GM21619 (cell line): ENCODE results near the gene HRCT1.

ENCODE experiments used
- ATAC-seq: cut with Tn5 transposase; IDR thresholded peaks from one replicate; pipeline ENCODE4 v1.9.1; 2021; ENCODE audit not compliant: unreplicated experiment

Gene HRCT1

DNA sequence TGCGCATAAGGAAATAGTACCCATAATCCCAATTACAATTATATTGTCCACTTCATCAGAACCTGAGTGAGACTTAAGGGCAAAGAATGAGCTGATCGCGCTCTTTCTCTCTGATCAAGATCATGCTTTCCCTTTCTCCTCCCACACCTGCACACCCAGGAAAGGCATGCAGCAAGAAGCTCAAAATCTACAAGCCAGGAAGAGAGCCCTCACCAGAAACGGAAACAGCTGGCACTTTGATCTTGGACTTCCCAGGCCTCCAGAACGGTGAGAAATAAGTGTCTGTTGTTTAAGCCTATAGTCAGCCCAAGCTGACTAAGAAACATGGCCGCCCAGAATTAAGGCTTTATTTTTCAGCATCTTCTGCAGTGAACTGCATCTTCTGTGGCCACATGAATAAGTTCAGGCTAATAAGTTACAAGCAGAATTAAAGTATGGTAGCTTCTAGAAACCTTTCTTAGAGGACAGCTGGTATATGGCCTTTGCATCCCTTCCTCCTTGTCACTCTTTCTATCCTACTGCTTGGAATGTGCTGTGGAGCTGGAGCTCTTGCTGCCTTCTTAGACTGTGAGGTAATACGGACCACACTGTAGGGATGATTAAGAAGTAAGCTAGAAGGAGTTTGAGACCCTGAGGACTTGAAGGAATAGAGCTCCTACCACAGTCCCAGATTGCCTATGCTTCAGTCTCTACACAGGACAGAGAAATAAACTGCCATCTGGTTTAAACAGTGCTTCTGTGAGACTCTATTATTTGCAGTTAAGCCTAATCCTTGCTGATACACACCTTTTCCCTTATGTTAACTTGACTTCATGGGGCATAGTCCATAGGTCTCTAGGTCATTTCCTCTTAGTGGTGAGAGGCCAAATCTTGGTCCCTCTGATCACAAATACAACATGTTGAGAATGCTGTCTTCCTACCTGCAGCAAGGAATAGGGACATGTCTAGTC, 34.7 kb downstream of the HRCT1 start:
- no peak for ATAC-seq

DNA sequence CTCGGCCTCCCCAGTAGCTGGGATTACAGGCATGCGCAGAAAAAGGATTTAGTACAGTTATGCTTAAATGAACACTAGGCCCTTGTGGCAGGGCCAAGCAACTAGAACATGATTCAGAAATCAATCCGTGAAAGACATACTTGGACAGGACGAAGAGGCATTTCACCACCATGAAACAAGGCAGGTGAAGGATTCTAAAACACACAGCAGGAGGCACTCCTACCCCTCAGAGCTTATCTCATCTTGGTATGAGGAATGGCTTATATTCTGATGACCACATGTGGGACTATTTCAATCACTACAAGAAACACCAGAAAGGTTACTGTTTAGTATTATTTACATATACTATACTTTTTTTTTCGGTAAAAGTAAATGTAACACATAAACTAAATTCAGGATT, 36.3 kb downstream of the HRCT1 start:
- no peak for ATAC-seq

DNA sequence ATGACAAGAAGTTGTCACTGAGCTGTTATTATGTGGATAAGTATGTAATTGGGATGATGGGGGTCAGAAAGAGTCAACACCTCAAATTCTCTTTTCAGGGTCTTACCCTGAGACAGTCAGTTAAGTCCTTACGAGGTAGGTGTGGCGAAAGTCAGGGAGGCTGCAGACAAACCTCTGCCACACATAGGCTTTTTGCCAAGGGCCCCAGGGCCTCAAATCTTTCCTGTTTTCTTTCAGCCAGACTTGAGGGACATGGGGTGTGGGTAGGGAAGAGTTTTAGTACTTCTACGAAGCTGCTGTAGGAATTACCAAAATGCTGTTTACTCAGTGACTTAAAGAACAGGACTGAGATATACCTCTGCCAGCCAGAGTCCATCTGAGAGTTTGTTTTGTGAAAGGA, 38.2 kb downstream of the HRCT1 start:
- ATAC-seq, result no peak

DNA sequence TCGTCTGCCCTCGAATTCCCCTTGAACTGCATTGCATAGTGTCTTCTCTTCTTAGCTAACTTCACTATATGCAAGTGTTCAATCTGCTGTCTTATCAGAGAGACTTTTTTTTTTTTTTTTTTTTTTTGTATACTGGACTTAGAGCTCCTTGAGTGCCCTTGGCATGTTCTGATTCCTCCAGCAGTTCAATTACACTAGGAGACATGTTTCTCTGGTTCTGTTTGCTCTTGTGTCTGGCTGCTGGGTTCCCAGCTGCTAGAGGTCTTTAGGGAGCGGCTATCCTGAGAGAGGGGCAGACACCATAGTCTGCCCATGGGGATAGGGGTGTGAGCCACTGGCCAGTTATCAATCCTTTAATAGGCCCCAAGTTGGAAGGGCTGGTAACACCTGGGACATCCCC, 38.8 kb downstream of the HRCT1 start:
- no peak for ATAC-seq

DNA sequence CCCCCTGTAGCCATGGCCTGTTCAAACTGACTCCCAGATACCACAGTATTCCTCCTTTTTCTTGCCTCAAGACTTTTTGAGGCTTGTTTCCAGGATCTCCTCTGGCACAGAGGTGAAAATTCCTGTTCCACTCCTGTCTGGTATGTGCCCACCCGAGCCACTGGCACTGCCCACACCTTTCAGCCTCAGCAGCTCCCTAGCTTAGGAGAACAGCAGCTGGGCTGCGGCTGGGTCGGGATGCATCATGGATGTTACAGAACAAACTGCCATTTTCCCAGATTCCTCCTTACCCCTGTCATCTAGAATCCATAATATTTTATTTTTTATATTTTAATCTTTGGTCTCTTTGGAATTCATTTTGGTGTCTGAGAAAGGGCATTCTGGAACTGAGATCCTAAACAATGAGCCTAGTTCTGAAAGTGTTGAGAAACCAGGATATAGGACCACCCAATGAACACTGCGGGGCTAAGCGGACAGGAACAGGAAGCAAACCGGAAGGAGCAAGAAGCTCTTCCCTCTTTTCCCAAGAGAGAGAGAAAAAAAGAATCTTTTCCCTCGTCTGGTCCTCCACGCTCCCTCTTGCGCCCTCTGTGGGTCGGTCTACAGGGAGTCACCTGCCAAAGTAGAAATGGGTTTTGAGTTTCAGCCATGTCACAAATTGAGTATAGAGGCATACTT, 39.5 kb downstream of the HRCT1 start:
- ATAC-seq, result no peak

DNA sequence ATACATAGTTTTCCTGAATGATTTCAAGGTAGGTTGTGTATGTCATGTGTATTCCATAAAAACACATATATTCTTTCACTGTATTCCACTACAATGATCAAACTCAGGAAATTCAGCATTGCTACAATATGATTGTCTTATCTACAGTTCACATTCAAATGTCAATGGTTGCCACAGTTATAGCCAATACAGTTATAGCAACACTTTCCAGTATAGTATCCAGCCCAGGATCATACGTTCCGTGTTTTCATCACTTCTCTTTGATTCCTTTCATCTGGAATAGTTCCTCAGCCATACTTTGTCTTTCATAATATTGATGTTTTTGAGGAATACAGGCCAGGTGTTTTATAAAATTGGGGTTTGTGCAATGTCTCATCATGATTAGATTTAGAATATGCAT, 42.4 kb downstream of the HRCT1 start:
- no peak for ATAC-seq

DNA sequence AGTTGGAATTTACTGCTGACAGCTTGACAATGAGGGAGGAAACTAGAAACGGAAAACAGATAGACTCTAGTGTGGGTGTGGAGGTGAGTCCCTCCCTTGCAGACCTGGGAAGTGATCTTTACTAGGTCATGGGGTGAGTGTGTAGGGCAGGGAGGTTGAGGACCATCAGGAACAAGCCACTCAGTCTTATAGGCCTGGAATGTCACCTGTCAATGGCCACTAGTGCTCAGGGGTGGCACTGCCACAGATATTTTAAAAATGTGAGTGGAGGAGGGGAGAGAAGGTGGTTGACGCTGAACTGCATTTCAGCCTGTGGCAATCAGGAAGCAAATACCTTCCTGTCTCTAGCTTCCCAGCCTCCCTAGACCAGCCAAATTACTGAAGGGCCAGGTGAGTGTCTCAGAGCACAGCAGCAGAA, 42.9 kb downstream of the HRCT1 start:
- no peak for ATAC-seq

DNA sequence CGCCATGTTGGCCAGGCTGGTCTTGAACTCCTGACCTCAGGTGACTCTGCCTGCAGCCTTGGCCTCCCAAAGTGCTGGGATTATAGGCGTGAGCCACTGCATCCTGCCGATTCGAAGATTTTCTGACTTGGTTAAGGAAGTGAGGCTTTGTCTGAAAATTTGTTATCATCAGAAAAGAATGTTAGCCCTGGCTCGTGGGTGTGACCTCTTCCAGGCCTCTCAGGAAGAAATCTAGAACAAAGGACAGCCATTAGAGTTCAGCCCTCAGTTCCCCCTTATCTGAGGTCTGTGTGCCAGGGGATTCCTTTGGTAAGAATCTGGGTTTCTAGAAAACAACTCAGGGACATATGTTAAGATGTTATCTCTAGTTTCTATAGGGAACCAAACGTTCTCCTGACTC, 45.7 kb downstream of the HRCT1 start:
- ATAC-seq, result no peak

DNA sequence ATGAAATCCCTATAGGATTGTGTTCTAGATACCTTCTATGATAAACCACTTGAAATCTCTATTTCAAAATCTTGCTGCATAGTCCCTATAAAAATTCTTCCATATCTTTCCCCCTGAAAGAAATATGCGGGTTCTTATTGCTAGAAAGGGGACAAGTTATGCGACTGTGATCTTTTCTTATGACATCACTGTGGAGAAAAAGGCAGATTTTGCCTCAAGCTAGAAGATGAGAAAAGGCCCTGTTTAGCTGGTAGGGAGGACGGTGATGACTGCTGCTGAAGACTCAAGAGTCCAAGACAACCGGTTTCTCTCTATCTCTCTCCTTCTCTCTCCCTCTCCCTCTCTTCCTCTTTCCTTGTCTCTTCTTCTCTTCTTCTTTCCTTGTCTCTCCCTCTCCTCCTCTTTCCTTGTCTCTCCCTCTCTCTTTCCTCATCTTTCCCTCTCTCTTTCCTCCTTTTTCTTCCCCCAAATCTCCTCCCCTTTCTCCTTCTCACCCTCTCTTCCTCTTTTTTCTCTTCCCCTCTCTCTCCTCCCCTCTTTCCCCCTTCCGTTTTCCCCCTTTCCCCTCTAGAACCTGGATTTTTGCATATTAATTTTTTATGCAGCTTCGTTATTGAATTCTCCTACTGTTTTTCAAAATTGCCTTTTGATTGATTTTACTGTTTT, 46.7 kb downstream of the HRCT1 start:
- ATAC-seq, result no peak

DNA sequence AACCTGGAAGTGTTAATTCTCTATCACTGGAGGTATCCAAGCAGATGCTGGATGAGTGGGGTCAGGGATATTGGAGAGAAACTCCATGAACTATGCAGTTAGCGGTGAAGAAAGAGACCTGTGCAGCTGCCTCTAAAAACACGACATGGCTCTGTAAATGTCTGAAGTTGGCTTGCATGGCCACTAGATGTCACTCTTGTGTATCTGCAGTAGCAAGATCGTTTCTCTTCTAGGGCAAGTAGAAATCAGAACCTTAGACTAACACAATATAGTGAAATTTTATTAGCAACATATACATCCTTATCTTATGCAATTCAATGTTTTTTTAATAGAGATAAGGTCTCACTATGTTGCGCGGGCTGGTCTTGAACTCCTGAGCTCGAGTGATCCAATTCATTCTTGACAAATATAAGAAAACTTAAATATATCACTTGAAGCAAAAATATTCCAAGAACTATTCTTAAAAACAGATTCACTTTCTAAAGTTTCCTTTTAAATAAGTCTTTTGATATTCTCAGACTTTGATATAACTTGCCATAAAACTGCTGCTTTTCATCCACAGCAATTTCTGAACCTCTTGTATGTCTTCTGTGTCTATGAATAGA, 49.0 kb downstream of the HRCT1 start:
- ATAC-seq, result no peak

DNA sequence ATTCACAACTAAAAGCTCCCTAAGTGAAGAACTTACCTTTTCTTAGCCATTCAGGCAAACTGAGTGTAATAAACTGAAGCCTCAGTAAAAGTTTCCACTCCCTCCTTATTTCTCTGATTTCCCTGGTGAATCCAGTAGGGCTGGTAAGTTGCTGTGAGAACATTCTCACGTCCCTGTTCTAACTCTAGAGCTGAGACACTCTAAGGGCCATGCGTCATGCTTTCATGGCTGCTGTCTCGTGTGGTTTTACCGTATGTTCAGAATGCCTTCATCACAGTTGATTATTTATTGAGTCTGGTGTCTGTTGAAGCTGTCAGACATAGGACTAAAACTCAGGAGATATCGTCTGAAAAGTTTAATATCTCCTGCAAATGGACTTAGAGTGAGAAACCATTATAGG, 50.6 kb downstream of the HRCT1 start:
- ATAC-seq, result no peak
